ENCODE data around the gene PJVK.
"Not testable (repeated sequence)": the region's sequence is repeated elsewhere in the genome, so short reads cannot be mapped to it uniquely, and the experiment has no call there.

PJVK gene

DNA sequence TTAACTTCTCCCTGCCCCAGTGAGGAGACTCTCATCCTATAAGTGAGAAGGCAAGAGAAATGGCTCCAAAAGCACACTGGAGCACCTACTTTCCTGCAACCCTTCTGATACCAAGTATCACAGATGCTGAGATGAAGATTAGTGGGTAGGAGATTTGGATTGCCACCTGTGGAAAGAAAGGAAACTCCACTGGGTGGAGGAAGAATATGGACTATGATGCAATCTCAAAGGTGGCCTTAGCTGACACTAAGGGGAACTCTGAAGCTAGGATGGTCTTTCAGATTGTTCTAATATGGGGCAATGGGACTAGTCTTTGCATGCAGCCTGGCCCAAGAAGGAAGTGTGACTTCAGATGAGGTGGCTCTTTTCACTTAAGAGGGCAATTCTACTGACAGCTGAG, 21.8 kb upstream of the PJVK start:
- no peak for DNase-seq (ENCODE audit: low read depth)

DNA sequence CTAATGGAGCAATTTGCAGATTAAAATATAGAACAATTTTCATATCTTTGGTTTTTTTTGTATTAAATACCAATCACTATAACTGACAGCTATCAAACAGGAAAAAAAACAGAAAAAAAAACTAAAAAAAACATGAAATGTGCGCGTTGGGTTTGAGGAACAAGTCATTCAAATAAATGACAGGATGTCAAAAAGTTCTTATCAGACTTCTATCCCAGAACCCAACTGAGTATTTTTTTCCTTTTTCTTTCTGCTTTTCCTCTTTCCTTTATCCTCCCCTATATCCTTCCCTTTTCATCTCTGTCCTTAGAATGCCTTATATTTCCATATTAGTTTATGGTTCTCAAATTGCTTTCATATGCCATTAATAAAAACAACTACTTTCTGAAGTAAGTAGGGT, 14.5 kb upstream of the PJVK start:
- no peak for DNase-seq (ENCODE audit: low read depth)

DNA sequence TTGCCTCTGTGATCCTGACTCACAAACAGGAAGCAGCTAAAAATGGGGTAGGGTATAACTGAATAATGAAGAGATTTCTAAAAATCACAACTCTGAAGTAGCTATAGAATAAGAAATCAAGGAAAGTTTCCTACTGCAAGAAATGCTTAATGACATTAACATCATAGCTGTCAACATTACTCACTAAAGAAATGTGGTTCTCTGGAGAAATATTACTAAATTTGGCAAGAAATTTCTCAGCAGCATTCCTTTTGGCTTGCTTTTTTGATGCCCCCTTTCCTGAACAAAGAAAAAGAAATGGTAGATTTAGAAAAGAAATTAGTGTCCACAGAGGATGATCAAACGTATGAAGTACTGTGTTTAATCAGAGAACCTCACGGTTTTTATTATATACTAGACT, 9.8 kb upstream of the PJVK start:
- no peak for DNase-seq (ENCODE audit: low read depth)

DNA sequence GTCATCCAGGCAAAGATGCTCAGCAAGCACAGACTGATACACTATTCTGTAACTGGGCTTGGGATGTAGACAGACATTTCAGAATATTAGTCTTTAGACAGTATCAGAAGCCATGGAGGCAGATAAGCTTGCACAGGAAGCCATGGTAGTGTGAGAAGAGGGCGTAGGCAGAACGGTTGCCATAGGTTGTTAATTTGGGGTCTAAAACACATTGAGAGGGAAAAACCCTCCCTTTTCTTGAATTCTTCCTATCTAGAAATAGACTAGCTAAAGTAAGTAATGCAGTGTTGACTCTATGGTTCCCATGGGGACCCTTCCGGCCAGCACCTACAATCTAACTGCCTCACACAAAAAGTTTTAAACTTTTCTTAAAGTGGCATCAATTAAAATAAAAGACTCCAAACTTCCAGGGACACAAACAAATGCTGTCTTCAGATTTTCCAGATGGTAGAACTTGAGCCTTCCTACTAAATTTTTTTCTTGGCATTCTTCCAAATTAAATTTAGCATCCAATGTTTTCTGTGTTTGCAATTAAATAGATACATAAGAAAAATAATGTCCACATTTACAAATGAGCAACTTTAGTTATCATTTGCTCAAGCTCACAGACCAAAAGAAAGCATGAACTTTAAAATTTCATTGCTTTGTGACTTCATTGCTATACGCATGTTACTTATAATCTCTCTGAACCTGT, 2.1 kb upstream of the PJVK start:
- DNase-seq (ENCODE audit: low read depth) = no peak

DNA sequence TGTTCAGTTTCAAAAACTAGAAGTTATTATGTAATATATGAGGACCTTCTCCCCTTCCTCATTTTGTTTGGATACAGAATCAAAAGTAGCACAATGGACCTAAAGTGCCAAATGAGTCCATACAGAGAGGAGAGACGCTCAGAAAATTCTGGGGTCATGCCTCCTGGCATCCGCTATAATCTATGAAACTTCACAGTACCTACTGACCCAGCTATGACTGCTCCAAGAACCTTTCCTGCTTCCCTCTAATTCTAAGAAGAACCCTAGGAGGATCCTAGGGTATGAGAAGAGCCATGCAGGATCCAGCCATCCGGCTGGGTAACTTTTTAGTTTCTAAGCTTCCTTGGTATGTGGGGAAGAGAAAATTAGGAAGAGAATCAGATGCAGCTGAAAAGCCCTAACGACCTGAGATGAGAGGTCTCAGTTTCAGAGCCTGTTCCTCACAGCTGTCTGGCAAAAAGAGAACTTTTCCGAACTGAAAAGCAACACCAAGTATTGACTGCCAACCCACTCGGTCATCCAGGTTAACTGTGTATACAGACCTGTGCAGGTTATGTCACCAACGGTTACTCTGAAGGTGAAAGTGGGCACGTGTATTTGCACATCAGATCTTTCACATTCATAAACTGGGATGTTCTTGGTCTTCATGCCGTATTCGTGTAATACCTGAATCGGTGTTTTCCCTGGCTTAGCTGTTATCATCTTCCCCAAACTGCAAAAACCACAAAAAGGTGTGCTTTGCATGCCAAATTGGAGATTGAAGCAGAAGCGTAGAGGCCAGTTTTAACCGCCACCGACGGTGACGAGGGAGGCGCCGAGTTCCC, 1.3 kb upstream of the PJVK start:
- DNase-seq (ENCODE audit: low read depth) = no peak

DNA sequence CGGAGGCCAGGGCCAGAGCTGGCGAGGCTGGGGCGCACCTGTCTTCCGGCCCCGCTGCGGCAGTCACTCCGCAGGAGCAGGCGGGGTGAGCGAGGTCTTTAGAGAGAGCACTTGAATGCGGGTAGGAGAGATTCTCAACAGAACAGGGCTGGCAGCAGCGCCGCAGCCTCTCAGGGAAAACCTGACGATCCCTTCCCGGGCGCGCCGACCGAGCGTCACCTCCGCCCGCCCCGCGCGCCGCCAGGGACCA, 729 bp upstream of the PJVK start:
- DNase-seq (ENCODE audit: low read depth) = no peak

DNA sequence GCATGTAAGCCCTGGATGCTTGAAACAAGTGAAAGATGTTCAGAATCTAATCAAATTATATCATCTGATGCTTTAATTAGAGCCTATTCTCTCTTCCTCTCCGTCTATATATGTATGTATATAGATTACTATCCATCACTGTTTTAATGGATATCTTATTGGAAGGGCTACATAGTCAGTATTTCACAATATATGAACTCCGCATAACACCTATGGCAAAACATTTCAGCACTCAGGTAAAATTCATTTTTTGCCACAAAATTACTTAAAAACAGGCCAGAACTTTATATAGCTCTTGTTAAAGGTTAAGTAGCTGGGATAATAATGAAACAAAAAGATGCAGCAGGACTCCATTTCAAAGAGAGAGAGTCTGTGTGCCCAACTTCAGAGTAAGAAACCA, 1.2 kb downstream of the PJVK start:
- no peak for DNase-seq (ENCODE audit: low read depth)

DNA sequence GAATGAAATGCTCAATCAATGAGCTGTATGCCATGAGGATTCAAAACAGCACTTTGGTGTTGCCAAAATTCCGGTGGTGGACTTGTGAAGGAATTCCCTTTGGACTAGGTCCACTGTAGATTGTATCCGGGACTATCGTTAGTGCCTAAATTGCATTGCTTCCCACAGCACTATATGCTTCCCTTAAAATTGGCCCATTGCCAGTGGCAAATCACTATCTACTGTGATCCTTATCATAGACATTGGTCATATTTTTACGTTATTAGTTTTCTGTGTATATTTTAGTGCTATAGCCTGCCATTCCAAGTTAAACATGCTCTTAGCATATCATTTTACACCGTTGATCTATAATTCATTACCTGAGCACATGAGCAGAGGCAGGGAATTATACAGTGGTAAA, 1.7 kb downstream of the PJVK start:
- DNase-seq (ENCODE audit: low read depth) = no peak

DNA sequence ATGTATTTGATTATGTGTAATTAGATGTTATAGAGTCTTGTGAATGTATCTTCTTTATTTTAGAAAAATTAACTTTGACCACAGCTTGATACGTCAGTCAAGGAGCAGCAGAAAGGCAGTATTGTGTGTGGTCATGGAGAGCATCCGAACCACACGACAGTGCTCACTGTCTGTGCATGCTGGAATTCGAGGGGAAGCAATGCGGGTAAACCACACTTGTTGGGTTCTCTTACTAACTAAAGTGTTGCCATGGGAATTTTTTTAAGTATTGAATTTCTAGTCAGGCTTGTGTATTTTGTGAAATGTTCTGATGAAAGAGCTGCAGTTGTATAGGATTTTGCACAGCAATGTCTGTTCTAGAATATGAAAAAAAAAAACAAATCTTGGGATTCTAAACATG, 4.8 kb downstream of the PJVK start:
- no peak for DNase-seq (ENCODE audit: low read depth)

DNA sequence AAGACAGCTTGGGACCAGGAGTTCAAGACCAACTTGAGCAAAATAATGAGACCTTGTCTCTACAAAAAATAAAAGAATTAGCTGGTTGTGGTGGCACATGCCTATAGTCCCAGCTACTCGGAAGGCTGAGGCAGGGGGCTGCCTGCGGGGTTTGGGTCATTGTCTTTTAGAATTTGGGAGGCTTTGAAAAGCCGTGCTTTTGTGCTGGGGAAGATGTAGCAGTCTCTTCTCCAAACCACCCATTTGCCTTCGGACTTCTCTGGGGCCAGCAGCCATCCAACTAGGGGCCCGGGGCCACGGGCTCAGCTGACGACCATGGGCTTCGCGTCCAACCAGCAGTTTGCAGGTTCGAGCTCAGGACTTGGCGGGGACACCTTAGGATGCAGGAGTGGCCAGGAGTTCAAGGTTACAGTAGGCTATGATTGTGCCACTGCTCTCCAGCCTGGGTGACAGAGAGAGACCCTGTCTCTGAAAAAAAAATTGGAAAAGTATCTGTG, 6.3 kb downstream of the PJVK start:
- no peak for DNase-seq (ENCODE audit: low read depth)

DNA sequence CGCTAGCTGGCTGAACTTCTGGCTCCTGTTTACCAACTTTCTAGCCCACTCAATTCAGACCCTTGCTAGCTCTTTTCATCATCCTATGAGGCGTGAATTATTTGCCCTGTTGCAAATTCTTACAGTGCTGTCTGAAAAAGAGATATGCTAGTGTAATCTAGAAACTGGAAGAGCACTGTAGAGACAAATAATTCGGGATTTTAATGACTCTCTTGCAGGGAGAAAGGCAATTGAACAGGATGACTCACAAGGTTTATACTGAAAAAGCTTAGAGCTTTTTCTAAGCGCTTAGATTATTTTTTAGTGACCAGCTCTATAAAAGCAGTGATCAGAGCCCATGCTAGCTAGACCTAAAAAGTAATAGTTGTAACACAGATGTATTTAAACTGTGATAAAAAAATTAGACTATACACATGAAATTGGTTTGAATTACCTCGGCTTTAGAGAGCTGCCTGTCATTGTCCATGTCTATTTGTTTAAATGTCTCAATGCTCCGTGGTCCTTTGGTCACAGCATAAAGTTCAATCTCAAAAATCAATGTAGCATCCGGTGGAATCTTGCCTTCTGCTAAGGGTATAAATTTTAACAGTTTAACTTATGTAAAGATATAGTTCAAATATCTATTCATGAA, 18.2 kb downstream of the PJVK start:
- no peak for DNase-seq (ENCODE audit: low read depth)

DNA sequence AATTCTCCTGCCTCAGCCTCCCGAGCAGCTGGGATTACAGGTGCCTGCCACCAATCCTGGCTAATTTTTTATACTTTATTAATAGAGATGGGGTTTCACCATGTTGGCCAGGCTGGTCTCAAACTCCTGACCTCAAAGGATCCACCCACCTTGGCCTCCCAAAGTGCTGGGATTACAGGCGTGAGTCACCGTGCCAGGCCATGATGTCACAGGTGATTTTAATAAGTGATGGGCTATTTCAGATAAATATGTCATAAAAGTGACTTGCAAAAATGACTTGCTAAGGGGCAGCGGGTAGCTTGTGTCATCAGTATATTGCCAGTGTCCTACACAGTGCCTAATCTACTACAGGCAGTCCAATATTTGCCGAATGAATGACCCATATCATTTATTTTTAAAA, 20.1 kb downstream of the PJVK start:
- not testable (repeated sequence) for DNase-seq (ENCODE audit: low read depth)

DNA sequence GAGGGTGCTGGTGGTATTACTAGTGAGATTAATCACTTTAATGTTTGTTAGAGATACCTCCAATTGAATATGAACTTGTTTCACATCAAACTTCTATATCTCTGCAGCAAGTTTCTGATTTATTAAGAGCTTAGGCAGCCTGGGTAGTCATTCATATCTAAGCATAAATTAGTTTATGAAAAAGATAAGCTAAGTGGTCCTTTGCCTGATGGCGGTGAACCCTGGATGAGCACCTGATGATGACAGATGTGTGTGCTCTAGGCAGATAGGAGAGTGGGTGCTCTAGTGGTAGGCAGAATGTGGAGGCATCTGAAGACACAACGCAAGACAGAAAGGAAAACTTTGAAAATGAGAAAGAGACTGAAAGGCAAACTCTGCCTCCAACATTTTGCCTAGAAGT, 22.2 kb downstream of the PJVK start:
- DNase-seq (ENCODE audit: low read depth) = no peak

DNA sequence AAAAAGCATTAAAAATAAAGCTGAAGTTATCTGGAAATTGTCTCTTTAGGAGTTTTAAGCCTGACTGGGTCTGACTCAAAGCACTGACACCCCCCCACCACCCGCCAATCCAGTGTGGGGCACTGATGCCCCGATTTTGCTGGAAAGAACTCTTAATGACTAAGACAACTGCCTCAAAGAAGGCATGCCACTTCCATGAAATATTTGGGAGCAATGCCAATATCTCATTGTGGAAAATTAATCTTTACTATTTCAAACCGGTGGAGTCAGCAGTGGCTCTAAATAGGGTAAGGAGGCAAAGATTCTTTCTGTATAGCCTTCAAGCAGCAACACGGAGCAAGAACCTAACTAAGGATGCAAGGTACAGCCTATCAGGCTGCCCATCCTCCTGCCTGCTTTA, 22.8 kb downstream of the PJVK start:
- DNase-seq (ENCODE audit: low read depth) = no peak

DNA sequence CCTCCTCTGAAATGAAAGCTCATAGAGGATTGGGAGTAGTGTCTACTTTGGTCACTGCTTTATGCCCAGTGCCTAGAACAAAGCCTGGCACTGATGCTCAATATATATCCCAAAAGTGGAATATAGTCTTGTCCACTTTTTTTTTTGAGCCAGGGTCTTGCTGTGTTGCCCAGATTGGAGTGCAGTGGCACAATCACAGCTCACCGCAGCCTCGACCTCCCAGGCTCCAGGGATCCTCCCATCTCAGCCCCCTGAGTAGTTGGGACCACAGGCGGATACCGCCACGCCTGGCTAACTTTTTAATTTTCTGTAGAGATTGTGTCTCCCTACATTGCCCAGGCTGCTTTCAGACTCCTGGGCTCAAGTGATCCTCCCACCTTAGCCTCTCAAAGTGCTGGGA, 23.4 kb downstream of the PJVK start:
- no peak for DNase-seq (ENCODE audit: low read depth)

DNA sequence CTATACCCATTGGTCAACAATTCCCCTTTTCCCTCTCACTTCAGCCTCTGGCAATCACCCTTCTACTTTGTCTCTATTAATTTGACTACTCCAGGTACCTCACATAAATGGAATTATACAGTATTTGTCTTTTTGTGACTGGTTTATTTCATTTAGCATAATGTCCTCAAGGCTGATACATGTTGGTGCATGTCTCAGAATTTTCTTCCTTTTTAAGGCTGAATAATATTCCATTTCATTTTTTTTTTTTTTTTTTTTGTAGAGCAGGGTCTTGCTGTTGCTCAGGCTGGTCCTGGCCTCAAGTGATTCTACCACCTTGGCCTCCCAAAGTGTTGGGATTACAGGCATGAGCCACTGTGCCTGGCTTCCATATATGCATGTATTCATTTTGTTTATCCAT, 25.3 kb downstream of the PJVK start:
- no peak for DNase-seq (ENCODE audit: low read depth)

DNA sequence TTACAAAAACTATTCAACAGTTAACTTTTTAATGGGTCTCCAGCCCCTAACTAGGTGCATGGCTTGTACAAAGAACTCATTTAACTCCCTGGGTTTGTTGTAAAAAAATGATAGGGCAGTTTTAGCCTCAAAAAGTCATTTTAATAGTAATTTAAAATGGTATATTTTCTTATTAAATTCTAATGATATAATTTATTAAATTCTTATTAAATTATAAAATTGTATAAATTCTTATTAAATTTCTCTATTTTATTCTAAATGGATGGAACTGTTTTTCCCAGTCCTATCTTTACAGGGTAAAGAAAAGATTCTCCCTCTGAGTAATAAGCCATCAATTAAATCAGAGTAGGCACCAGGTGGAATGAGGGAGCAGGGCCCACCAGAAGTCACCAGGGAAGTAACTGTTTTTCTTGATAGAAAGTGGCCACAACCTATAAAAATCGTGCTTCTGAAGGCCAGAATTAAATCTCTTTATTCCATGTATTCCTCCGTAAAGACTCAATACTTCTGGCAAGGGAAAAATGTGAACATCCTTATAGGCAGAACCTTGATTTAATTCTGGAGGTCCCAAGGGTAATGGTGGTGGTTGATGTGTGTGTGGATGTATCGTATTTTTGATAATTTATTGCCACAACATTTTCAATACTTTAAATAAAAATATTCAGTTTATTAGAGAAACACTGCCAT, 26.4 kb downstream of the PJVK start:
- no peak for DNase-seq (ENCODE audit: low read depth)

DNA sequence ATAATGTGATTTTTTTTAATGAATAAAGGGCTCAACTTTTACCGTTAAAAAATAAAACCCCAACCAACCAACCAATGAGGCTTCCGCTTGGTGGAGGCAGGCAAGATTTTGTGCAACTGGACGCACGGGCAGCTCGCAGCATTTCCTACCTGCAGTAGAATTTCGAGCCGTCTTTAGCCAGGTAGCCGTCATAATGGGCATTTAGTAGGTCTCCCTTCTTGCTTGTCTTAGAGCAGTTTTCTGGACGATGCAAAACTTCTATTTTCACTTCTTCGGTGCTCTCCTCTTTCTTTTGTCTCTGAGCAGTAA, 26.9 kb downstream of the PJVK start:
- DNase-seq (ENCODE audit: low read depth) = no peak

DNA sequence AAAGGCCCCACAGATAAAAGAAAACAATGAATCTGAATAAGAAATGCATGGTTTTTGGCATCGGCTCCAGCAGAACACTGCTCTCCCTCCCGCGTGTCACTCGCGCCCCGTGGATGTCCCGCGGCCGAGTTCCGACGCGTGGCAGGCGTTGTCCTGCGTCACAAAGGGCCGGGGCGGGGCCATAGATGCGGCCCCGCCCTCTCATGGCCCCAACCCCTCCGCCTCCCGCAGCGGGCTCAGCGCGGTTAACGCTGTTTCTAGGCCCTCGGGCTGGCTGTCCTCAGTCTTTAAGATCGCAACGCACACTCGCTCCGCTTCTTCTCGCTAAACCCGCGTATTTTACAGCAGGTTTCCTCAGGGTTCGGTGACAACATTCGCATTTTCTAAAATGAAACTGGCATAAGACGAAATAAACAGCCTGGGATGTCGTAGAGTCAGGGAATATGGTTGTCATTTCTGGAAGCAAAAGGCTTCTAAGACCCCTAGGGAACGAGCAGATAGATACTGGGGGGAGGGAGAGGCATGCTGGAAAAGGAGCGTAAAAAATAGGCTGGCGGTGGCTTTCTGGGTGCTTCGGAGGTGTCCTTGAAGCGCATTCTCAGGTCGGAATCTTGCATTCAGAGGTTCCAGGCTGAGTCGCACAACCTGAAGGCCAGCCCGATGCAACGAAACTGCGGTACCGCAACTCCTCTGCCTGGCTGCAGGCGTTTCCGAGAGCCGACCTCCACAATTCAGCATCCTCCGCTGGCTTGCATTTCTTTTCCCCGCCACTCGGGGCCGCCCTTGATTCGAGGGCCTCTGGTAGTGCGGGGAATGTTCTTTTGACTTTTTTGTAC, 27.5 kb downstream of the PJVK start, which contains the start of gene FKBP7:
TSS of gene FKBP7 (minus strand) at position 162 of the 836 bp plus-strand sequence. CDS start at position 61, 101 bp downstream.
- DNase-seq (ENCODE audit: low read depth) = peak; percentile 76

DNA sequence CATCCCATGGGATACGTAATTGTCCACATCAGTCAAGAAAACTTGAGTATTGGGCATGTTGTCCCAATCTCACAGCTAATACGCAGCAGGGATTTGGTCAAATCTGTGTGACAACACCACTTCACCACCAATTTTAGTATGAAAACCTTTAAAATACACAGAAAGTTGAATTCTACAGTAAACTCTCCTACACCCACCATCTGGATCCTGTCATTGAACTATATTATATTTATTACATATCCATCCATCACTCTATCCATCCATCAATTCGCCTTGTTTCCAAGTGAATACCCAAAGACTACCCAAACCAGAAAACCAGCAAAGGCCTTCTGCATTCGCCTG, 28.1 kb downstream of the PJVK start:
- no peak for DNase-seq (ENCODE audit: low read depth)

DNA sequence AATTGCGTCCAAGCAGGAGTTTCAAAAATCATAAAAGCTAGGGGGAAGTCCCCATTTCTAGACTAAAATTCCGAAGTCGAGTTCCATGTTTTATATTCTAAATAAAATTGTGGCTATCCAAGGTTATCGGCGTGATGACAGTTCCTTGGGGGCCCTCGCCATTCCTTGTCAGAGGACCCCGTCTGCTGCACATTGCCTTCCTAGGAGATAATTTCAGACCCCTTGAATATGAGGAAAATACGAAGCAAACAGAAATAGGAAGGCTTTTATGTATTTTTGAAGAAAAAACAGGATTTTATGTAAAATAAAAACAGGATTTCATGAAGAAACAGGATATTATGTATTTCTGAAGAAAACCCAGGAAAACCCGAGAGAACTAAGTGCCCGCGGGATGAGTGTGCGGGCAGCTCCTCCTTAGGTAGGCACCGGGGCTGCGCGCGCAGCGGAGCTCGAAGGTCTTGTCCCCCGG, 28.6 kb downstream of the PJVK start:
- no peak for DNase-seq (ENCODE audit: low read depth)
